Retinal pigment epithelial cell (primary cell): ENCODE measurements around the gene ITGA11.

ENCODE experiments used
- DNase-seq: peaks from one replicate; pipeline ENCODE4 v3.0.0-alpha.2; 2010; ENCODE audit warnings: low read depth
- H3K4me3 ChIP-seq: 2 replicates; pipeline ENCODE4 v1.5.1; 2011; ENCODE audit warnings: mild to moderate bottlenecking, low read length, control low read depth, moderate library complexity
- CTCF ChIP-seq: conservative IDR thresholded peaks from 2 replicates; pipeline ENCODE4 v1.5.1; 2011; ENCODE audit warnings: low read depth, low read length, control low read depth, inconsistent platforms

ITGA11 gene

GRCh38 chr15:68328443-68328842 lies 103.5 kb downstream of the ITGA11 start:
- no peak overlapping the region for H3K4me3 ChIP-seq
- no peak for DNase-seq
- TF ChIP-seq CTCF, result no peak

GRCh38 chr15:68326711-68327354 lies 105.1 kb downstream of the ITGA11 start:
- no peak for DNase-seq

GRCh38 chr15:68325726-68326125 lies 106.2 kb downstream of the ITGA11 start:
- no peak for DNase-seq

More at GRCh38 chr15:68326711-68327354, 105.1 kb downstream of the ITGA11 start:
- no peak overlapping the region for H3K4me3 ChIP-seq
- no peak for TF ChIP-seq CTCF

GRCh38 chr15:68322796-68323195 lies 109.2 kb downstream of the ITGA11 start:
- DNase-seq, result no peak
- no peak for TF ChIP-seq CTCF
- H3K4me3 ChIP-seq, result no peak overlapping the region

More at GRCh38 chr15:68325726-68326125, 106.2 kb downstream of the ITGA11 start:
- H3K4me3 ChIP-seq, result no peak overlapping the region
- TF ChIP-seq CTCF, result no peak

GRCh38 chr15:68321229-68321628 lies 110.7 kb downstream of the ITGA11 start:
- DNase-seq, result no peak
- no peak overlapping the region for H3K4me3 ChIP-seq
- no peak for TF ChIP-seq CTCF

GRCh38 chr15:68319997-68320396 lies 112.0 kb downstream of the ITGA11 start:
- TF ChIP-seq CTCF, result no peak
- H3K4me3 ChIP-seq, result no peak overlapping the region
- no peak for DNase-seq
